DMS53 treated with DMSO at 0.1 percent for 48 hours (cell line): ENCODE measurements around the gene FAM171A1.

Source experiments
- DNase-seq: peaks from one replicate; lab custom pipeline; 2025; ENCODE audit not compliant: unreplicated experiment; lab: John Stamatoyannopoulos, UW

FAM171A1 gene

GRCh38 chr10:15374156-15374555, 3.1 kb upstream of the FAM171A1 start:
- DNase-seq, result no peak

GRCh38 chr10:15373199-15373598, 2.1 kb upstream of the FAM171A1 start:
- no peak for DNase-seq

- no peak for DNase-seq
Measured at GRCh38 chr10:15370212-15370855, 755 bp downstream of the FAM171A1 start.

GRCh38 chr10:15369256-15370211, 1.6 kb downstream of the FAM171A1 start:
- no peak for DNase-seq

GRCh38 chr10:15368101-15368855, 2.8 kb downstream of the FAM171A1 start:
- no peak for DNase-seq

- DNase-seq, result no peak
Measured at GRCh38 chr10:15367296-15368085, 3.6 kb downstream of the FAM171A1 start.

GRCh38 chr10:15365692-15366091, 5.4 kb downstream of the FAM171A1 start:
- no peak for DNase-seq

- DNase-seq, result no peak
Measured at GRCh38 chr10:15364001-15364400, 7.1 kb downstream of the FAM171A1 start.

- no peak for DNase-seq
Measured at GRCh38 chr10:15363031-15363430, 8.1 kb downstream of the FAM171A1 start.

- no peak for DNase-seq
Measured at GRCh38 chr10:15361131-15361530, 10.0 kb downstream of the FAM171A1 start.

- DNase-seq, result no peak
Measured at GRCh38 chr10:15360566-15360965, 10.5 kb downstream of the FAM171A1 start.

- DNase-seq, result no peak
Measured at GRCh38 chr10:15353471-15354017, 17.5 kb downstream of the FAM171A1 start.

- no peak for DNase-seq
Measured at GRCh38 chr10:15352836-15353235, 18.3 kb downstream of the FAM171A1 start.

GRCh38 chr10:15352201-15352600, 18.9 kb downstream of the FAM171A1 start:
- DNase-seq, result no peak

GRCh38 chr10:15351099-15351820, 19.8 kb downstream of the FAM171A1 start:
- DNase-seq, result no peak

- DNase-seq, result no peak
Measured at GRCh38 chr10:15349112-15349511, 22.0 kb downstream of the FAM171A1 start.

- DNase-seq, result no peak
Measured at GRCh38 chr10:15348579-15348978, 22.5 kb downstream of the FAM171A1 start.

- DNase-seq, result no peak
Measured at GRCh38 chr10:15347150-15347549, 23.9 kb downstream of the FAM171A1 start.

GRCh38 chr10:15346440-15347141, 24.5 kb downstream of the FAM171A1 start:
- DNase-seq, result no peak
